HAP-1 (cell line): ENCODE data around the gene KRTAP20-1.

Experiments used
- DNase-seq, 2 experiments: peaks; one replicate each; pipeline ENCODE4 v3.0.0-alpha.2; 2016 to 2020; ENCODE audit warnings: low spot score in 2 of 2
- H3K27me3 ChIP-seq: fragments of 250-450 bp; sonication (Bioruptor Pico); 2 replicates; pipeline ENCODE4 v1.5.1; 2020; ENCODE audit warnings: low read depth, mild to moderate bottlenecking, moderate library complexity
- H3K36me3 ChIP-seq: fragments of 250-450 bp; sonication (Bioruptor Pico); replicated peaks from 2 replicates; pipeline ENCODE4 v1.5.1; 2020; ENCODE audit warnings: mild to moderate bottlenecking
- H3K4me1 ChIP-seq: fragments of 250-450 bp; sonication (Bioruptor Pico); 2 replicates; pipeline ENCODE4 v1.5.1; 2020; ENCODE audit warnings: mild to moderate bottlenecking
- H3K4me3 ChIP-seq: fragments of 250-450 bp; sonication (Bioruptor Pico); 2 replicates; pipeline ENCODE4 v1.5.1; 2020; ENCODE audit warnings: mild to moderate bottlenecking, moderate library complexity
- H3K9me3 ChIP-seq: fragments of 250-450 bp; sonication (Bioruptor Pico); 2 replicates; pipeline ENCODE4 v1.5.1; 2020; ENCODE audit warnings: mild to moderate bottlenecking, moderate library complexity
- in situ Hi-C: fragments of 300-500 bp; cut with MboI; formaldehyde crosslinking; loops from 3 replicates; pipeline ENCODE4 v1.14.3; 2020; ENCODE audit warnings: low sequenced_read_pairs, inconsistent platforms, mixed read lengths

Gene KRTAP20-1

GRCh38 chr21:30616125-30616524 is at the start of gene KRTAP20-1:
Gene KRTAP20-1, plus strand, starts transcription at chr21:30616425. Its CDS starts 30 bp downstream, at chr21:30616455.
- H3K36me3 ChIP-seq = no peaks in the 10 kb centered on the region
- DNase-seq = no peak
- in situ Hi-C loops = no loop called here
- H3K9me3 ChIP-seq = no peaks in the 10 kb centered on the region
- H3K4me1 ChIP-seq = no peaks in the 10 kb centered on the region
- no peak within 1 kb of the TSS for H3K4me3 ChIP-seq
- no peaks in the 10 kb centered on the region for H3K27me3 ChIP-seq

DNA sequence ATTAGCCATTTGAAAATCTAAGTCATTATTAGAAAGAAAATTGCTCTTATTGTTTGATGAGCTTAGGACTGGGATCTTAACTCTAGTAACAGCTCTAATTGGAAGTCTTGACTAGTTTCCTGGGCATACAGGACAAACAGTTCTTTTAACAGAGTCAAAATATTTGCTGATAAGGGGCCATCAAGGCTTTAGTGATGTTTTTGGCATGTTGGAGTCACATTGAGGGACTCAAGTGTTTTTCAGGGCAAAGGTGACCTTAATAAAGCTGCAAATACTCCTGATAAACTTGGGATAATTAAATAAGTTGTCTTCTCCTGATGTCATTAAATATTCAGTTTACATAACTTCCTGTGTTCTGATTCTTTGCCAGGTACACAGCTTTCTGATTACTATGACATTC is 48.6 kb upstream of the KRTAP20-1 start:
- Histone ChIP-seq H3K4me3 (no peak overlapping the region), H3K4me1 (no peaks in the 10 kb centered on the region), H3K36me3 (no peaks in the 10 kb centered on the region), H3K27me3 (no peaks in the 10 kb centered on the region), H3K9me3 (no peaks in the 10 kb centered on the region)
- DNase-seq = no peak
- in situ Hi-C loops = no loop called here

- Histone ChIP-seq H3K9me3 (no peaks in the 10 kb centered on the region; the same call in 1 of the 2 replicates), H3K4me3 (no peak overlapping the region), H3K27me3 (no peaks in the 10 kb centered on the region), H3K4me1 (no peaks in the 10 kb centered on the region), H3K36me3 (no peaks in the 10 kb centered on the region)
- DNase-seq = no peak
- in situ Hi-C loops = no loop called here
Measured at GRCh38 chr21:30577766-30578165, 38.5 kb upstream of the KRTAP20-1 start.

DNA sequence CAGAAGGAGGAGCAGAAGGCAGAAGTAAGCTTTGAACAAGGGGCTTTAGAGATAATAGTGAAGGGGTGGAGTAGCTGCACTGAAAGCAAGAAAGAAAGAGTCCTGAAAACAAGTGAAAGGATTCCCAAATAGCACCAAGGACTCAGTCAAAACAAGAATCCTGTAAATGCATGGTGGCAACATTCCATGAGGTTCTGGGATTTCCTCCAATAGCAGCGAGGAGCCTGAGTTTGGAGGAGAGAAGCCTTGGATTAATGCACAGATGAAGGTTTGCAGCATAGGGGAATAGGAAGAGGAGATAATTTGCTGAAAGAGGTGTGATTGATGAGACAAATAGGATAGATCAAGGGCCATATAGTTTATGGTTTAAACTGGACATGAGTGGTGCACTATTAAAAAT is 36.9 kb upstream of the KRTAP20-1 start:
- Histone ChIP-seq H3K4me1 (no peaks in the 10 kb centered on the region), H3K4me3 (no peak overlapping the region), H3K27me3 (no peaks in the 10 kb centered on the region), H3K9me3 (no peaks in the 10 kb centered on the region; the same call in 1 of the 2 replicates), H3K36me3 (no peaks in the 10 kb centered on the region)
- in situ Hi-C loops = no loop called here
- no peak for DNase-seq

- in situ Hi-C loops = no loop called here
- no peak overlapping the region for H3K4me3 ChIP-seq
- no peaks in the 10 kb centered on the region for H3K36me3 ChIP-seq
- H3K9me3 ChIP-seq = no peaks in the 10 kb centered on the region; the same call in 1 of the 2 replicates
- DNase-seq = no peak
- no peaks in the 10 kb centered on the region for H3K4me1 ChIP-seq
- no peaks in the 10 kb centered on the region for H3K27me3 ChIP-seq
Measured at GRCh38 chr21:30580132-30580531, 36.1 kb upstream of the KRTAP20-1 start.

- no peaks in the 10 kb centered on the region for H3K27me3 ChIP-seq
- no peak for DNase-seq
- in situ Hi-C loops = no loop called here
- no peaks in the 10 kb centered on the region for H3K4me1 ChIP-seq
- H3K36me3 ChIP-seq = no peaks in the 10 kb centered on the region
- H3K4me3 ChIP-seq = no peak overlapping the region
- 0 out of 2 replicates have a peak, but pooled peaks cover 2% of the 10 kb centered on the region for H3K9me3 ChIP-seq
Measured at GRCh38 chr21:30582870-30583269, 33.4 kb upstream of the KRTAP20-1 start.

- 0 out of 2 replicates have a peak, but pooled peaks cover 2% of the 10 kb centered on the region for H3K9me3 ChIP-seq
- H3K4me1 ChIP-seq = no peaks in the 10 kb centered on the region
- H3K27me3 ChIP-seq = no peaks in the 10 kb centered on the region
- in situ Hi-C loops = no loop called here
- H3K36me3 ChIP-seq = no peaks in the 10 kb centered on the region
- H3K4me3 ChIP-seq = no peak within 1 kb of the TSS
- no peak for DNase-seq
Measured at GRCh38 chr21:30590297-30590696, 25.9 kb upstream of the KRTAP20-1 start, which contains the start of gene KRTAP22-2. Gene KRTAP22-2, minus strand, starts transcription at chr21:30590397.

DNA sequence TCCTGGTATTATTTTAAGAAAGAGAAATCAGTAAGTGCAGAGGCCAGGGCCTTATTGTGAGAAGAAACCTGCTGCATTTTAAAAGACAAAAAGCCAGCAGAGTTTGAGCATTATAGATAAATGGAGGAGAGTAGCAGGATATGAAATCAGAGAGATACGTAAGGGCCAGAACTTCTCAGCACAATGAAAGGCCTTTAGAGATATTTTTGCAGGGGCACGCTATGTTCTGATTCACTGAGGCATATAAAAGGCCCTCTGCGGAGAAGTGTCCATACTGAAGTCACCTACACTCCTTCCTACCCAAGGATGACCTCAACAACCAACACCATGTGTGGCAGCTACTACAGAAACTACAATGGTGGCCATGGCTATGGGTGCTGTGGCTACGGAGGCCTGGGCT is 24.1 kb upstream of the KRTAP20-1 start, which contains the start of gene KRTAP6-3:
Gene KRTAP6-3, plus strand, starts transcription at position 301 of the 400 bp plus-strand sequence. Its CDS starts 6 bp downstream, at position 307.
- no peaks in the 10 kb centered on the region for H3K9me3 ChIP-seq
- in situ Hi-C loops = no loop called here
- H3K36me3 ChIP-seq = no peaks in the 10 kb centered on the region
- no peak for DNase-seq
- H3K4me1 ChIP-seq = no peaks in the 10 kb centered on the region
- H3K4me3 ChIP-seq = no peak within 1 kb of the TSS
- H3K27me3 ChIP-seq = no peaks in the 10 kb centered on the region

GRCh38 chr21:30598802-30599201 is 17.4 kb upstream of the KRTAP20-1 start, which contains the start of gene KRTAP6-2:
Gene KRTAP6-2, minus strand, starts transcription at chr21:30598902. Its CDS starts 28 bp downstream, at chr21:30598874.
- Histone ChIP-seq H3K4me3 (no peak within 1 kb of the TSS), H3K4me1 (no peaks in the 10 kb centered on the region), H3K9me3 (peaks cover 4% of the 10 kb centered on the region; the same call in 1 of the 2 replicates), H3K36me3 (no peaks in the 10 kb centered on the region), H3K27me3 (no peaks in the 10 kb centered on the region)
- in situ Hi-C loops = no loop called here
- no peak for DNase-seq

- Histone ChIP-seq H3K36me3 (no peaks in the 10 kb centered on the region), H3K9me3 (peaks cover 4% of the 10 kb centered on the region; the same call in 1 of the 2 replicates), H3K4me3 (no peak within 1 kb of the TSS), H3K27me3 (no peaks in the 10 kb centered on the region), H3K4me1 (no peaks in the 10 kb centered on the region)
- in situ Hi-C loops = no loop called here
- no peak for DNase-seq
Measured at GRCh38 chr21:30600787-30601186, 15.4 kb upstream of the KRTAP20-1 start, which contains the start of gene KRTAP22-1. Gene KRTAP22-1, plus strand, starts transcription at chr21:30601087.

DNA sequence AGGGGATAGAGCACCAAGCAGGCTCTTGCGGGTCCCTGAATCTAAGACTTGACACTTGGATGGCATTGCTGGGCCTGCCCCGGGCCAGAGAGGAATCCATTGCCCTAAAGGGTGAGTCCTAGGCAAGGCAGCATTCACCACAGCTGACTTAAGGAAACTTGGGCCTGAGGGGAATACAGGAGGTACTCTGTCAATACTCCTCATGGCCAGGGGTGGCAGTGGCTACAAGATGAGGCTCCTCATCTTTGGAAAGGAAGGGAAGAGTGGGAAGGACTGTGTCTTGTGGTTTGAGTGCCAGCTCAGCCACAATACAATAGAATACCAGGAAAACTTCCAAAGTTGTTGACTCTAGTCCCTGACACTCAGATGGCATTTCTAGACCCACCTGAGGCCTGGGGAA is 10.3 kb upstream of the KRTAP20-1 start:
- in situ Hi-C loops = no loop called here

GRCh38 chr21:30612132-30612531 is 4.1 kb upstream of the KRTAP20-1 start:
- Histone ChIP-seq H3K9me3 (no peaks in the 10 kb centered on the region), H3K27me3 (no peaks in the 10 kb centered on the region), H3K36me3 (no peaks in the 10 kb centered on the region), H3K4me3 (no peak overlapping the region), H3K4me1 (no peaks in the 10 kb centered on the region)
- in situ Hi-C loops = no loop called here
- DNase-seq = no peak

More for the DNA sequence above, 10.3 kb upstream of the KRTAP20-1 start:
- DNase-seq = no peak
- Histone ChIP-seq H3K27me3 (no peaks in the 10 kb centered on the region), H3K36me3 (no peaks in the 10 kb centered on the region), H3K9me3 (peaks cover 4% of the 10 kb centered on the region; the same call in 1 of the 2 replicates), H3K4me3 (no peak overlapping the region), H3K4me1 (no peaks in the 10 kb centered on the region)

- in situ Hi-C loops = no loop called here
- DNase-seq = no peak
Measured at GRCh38 chr21:30613836-30614235, 2.4 kb upstream of the KRTAP20-1 start, which contains the start of gene KRTAP6-1. Gene KRTAP6-1, minus strand, starts transcription at chr21:30613930. Its CDS starts 26 bp downstream, at chr21:30613904.

GRCh38 chr21:30615199-30615598 is 1.0 kb upstream of the KRTAP20-1 start:
- no peak for DNase-seq
- no peak overlapping the region for H3K4me3 ChIP-seq
- H3K9me3 ChIP-seq = no peaks in the 10 kb centered on the region
- H3K4me1 ChIP-seq = no peaks in the 10 kb centered on the region
- H3K36me3 ChIP-seq = no peaks in the 10 kb centered on the region
- H3K27me3 ChIP-seq = no peaks in the 10 kb centered on the region
- in situ Hi-C loops = no loop called here

More at GRCh38 chr21:30613836-30614235, 2.4 kb upstream of the KRTAP20-1 start, which contains the start of gene KRTAP6-1:
- no peak within 1 kb of the TSS for H3K4me3 ChIP-seq
- H3K27me3 ChIP-seq = no peaks in the 10 kb centered on the region
- no peaks in the 10 kb centered on the region for H3K9me3 ChIP-seq
- no peaks in the 10 kb centered on the region for H3K4me1 ChIP-seq
- H3K36me3 ChIP-seq = no peaks in the 10 kb centered on the region
